ENCODE measurements around the gene SYT17.

The SYT17 gene

DNA sequence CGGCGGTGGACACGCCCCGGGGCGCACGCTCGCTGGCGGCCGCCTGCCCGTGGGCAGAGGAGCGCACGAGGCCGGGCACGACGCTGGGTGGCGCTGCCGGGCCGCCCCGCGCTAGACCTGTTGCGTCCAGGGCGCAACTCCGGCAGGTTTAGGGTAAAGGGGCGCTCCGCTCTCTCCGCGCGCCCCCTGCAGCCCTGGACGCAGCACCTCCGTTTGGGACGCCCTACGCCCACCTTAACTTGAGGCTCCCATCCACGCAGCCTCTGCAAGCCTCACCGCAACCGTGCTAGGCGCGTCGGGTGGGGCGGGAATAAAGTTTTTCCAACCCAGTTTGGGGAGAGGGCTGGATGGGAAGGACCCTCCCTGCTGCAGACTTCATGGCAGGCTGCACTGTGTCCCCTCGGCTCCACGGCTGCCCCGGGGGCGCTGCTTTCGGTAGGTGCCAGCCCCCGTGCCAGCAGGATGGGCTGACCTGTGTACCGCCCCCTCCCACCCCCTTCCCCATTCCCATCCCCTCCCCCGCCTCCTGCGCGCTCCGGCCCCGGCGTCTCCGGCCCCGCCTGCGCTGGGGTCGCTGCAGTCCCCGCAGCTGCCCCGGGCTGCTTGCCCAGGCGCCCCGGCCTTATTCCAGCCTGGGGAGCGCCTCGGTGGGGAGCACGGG is at the start of gene SYT17:
Gene SYT17 (plus strand): TSS at position 531 of the 661 bp plus-strand sequence. CDS start 407 bp downstream, outside the sequence.
- H3K27ac ChIP-seq (ENCODE audit: low read depth, low read length, poor library complexity, severe bottlenecking), result no peak within 1 kb of the TSS
- no peaks in the 10 kb centered on the region; the same call in 1 of the 2 replicates for H3K36me3 ChIP-seq (ENCODE audit: insufficient read depth, low read length)
- no peaks in the 10 kb centered on the region for H3K4me1 ChIP-seq (ENCODE audit: insufficient read depth, low read length, severe bottlenecking)
- no peak within 1 kb of the TSS for H2AFZ ChIP-seq (ENCODE audit: low read length)
- H3F3A ChIP-seq (ENCODE audit: insufficient read depth, low read length), result no peaks in the 10 kb centered on the region
- H3K79me2 ChIP-seq (ENCODE audit: insufficient read depth, low read length), result no peaks in the 10 kb centered on the region
- H3K9ac ChIP-seq (ENCODE audit: low read length), result no peak within 1 kb of the TSS
- peak within 1 kb of the TSS; percentile 46; the same call in 1 of the 2 replicates for H3K4me2 ChIP-seq (ENCODE audit: low read length)
- H3K4me3 ChIP-seq (ENCODE audit: low read depth, low read length, poor library complexity, severe bottlenecking), result peak within 1 kb of the TSS; percentile 41
- H3K9me3 ChIP-seq (ENCODE audit: low read length), result 0 out of 2 replicates have a peak, but pooled peaks cover 4% of the 10 kb centered on the region
- H4K20me1 ChIP-seq (ENCODE audit: insufficient read depth, low read length), result no peaks in the 10 kb centered on the region
- H3K27me3 ChIP-seq (ENCODE audit: insufficient read depth, low read length), result peaks cover 5% of the 10 kb centered on the region; the same call in 1 of the 2 replicates
- H3K9me2 ChIP-seq (ENCODE audit: low read depth, low read length), result no peaks in the 10 kb centered on the region
- no peak for TF ChIP-seq EZH2 (IDR thresholded peaks at IDR 0.05; ENCODE audit: borderline replicate concordance, low read length)
- TF ChIP-seq, protein P1, sequence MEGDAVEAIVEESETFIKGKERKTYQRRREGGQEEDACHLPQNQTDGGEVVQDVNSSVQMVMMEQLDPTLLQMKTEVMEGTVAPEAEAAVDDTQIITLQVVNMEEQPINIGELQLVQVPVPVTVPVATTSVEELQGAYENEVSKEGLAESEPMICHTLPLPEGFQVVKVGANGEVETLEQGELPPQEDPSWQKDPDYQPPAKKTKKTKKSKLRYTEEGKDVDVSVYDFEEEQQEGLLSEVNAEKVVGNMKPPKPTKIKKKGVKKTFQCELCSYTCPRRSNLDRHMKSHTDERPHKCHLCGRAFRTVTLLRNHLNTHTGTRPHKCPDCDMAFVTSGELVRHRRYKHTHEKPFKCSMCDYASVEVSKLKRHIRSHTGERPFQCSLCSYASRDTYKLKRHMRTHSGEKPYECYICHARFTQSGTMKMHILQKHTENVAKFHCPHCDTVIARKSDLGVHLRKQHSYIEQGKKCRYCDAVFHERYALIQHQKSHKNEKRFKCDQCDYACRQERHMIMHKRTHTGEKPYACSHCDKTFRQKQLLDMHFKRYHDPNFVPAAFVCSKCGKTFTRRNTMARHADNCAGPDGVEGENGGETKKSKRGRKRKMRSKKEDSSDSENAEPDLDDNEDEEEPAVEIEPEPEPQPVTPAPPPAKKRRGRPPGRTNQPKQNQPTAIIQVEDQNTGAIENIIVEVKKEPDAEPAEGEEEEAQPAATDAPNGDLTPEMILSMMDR (IDR thresholded peaks at IDR 0.05; ENCODE audit: low read length), result peak; percentile 59

GRCh38 chr16:19118938-19119431 is 49.1 kb upstream of the SYT17 start:
- no peaks in the 10 kb centered on the region for H3K9me2 ChIP-seq (ENCODE audit: low read depth, low read length)
- H3K79me2 ChIP-seq (ENCODE audit: insufficient read depth, low read length), result no peaks in the 10 kb centered on the region
- no peaks in the 10 kb centered on the region for H3F3A ChIP-seq (ENCODE audit: insufficient read depth, low read length)
- peaks cover 15% of the 10 kb centered on the region for H3K4me1 ChIP-seq (ENCODE audit: insufficient read depth, low read length, severe bottlenecking)
- H3K4me2 ChIP-seq (ENCODE audit: low read length), result peak overlapping the region; percentile 40; the same call in 1 of the 2 replicates
- no peak overlapping the region for H3K27ac ChIP-seq (ENCODE audit: low read depth, low read length, poor library complexity, severe bottlenecking)
- no peaks in the 10 kb centered on the region for H3K27me3 ChIP-seq (ENCODE audit: insufficient read depth, low read length)
- peak overlapping the region; percentile 49; the same call in 1 of the 2 replicates for H2AFZ ChIP-seq (ENCODE audit: low read length)
- H4K20me1 ChIP-seq (ENCODE audit: insufficient read depth, low read length), result no peaks in the 10 kb centered on the region
- peak overlapping the region; percentile 16; the same call in 1 of the 2 replicates for H3K9ac ChIP-seq (ENCODE audit: low read length)
- no peaks in the 10 kb centered on the region for H3K9me3 ChIP-seq (ENCODE audit: low read length)
- peak overlapping the region; percentile 41 for H3K4me3 ChIP-seq (ENCODE audit: low read depth, low read length, poor library complexity, severe bottlenecking)
- no peaks in the 10 kb centered on the region for H3K36me3 ChIP-seq (ENCODE audit: insufficient read depth, low read length)
- TF ChIP-seq, protein P1 (IDR thresholded peaks at IDR 0.05; ENCODE audit: low read length), result no peak
- no peak for TF ChIP-seq EZH2 (IDR thresholded peaks at IDR 0.05; ENCODE audit: borderline replicate concordance, low read length)

DNA sequence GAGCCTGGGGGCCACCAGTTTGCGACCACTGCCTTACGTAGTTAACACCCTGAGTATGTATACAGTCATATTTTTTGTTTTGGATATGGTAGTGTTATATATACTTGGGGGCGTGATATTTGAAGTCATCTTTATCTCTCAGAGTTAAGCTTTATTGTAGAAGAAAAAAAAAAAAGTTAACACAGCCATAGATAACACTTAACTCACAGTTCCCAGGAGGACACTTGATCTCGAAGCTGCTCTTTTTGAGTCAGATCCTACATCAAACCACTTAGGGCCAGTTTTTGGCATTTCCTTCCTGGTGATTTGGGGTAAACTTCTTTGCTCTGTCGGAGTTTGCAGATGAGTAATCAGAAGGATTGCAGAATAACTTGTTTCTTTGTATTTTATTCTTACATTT is 48.5 kb upstream of the SYT17 start:
- Histone ChIP-seq H3K27me3 (ENCODE audit: insufficient read depth, low read length) (no peaks in the 10 kb centered on the region), H3K4me3 (ENCODE audit: low read depth, low read length, poor library complexity, severe bottlenecking) (no peak overlapping the region), H2AFZ (ENCODE audit: low read length) (peak overlapping the region; percentile 62; the same call in 1 of the 2 replicates), H3K9me2 (ENCODE audit: low read depth, low read length) (no peaks in the 10 kb centered on the region), H3K79me2 (ENCODE audit: insufficient read depth, low read length) (no peaks in the 10 kb centered on the region), H3K36me3 (ENCODE audit: insufficient read depth, low read length) (no peaks in the 10 kb centered on the region), H3K9ac (ENCODE audit: low read length) (no peak overlapping the region), H4K20me1 (ENCODE audit: insufficient read depth, low read length) (no peaks in the 10 kb centered on the region), H3K27ac (ENCODE audit: low read depth, low read length, poor library complexity, severe bottlenecking) (no peak overlapping the region), H3K4me1 (ENCODE audit: insufficient read depth, low read length, severe bottlenecking) (peaks cover 15% of the 10 kb centered on the region), H3K9me3 (ENCODE audit: low read length) (no peaks in the 10 kb centered on the region), H3K4me2 (ENCODE audit: low read length) (no peak overlapping the region), H3F3A (ENCODE audit: insufficient read depth, low read length) (no peaks in the 10 kb centered on the region)
- TF ChIP-seq, protein P1 (IDR thresholded peaks at IDR 0.05; ENCODE audit: low read length), result no peak
- no peak for TF ChIP-seq EZH2 (IDR thresholded peaks at IDR 0.05; ENCODE audit: borderline replicate concordance, low read length)

Data from OCI-LY1 (cell line).